GM19043 (cell line): ENCODE measurements around the gene FRMD5.
"Not testable (repeated sequence)": the region's sequence is repeated elsewhere in the genome, so short reads cannot be mapped to it uniquely, and the experiment has no call there.

Experiments
- ATAC-seq: cut with Tn5 transposase; IDR thresholded peaks from one replicate; pipeline ENCODE4 v1.9.1; 2021; ENCODE audit warnings: low read depth; ENCODE audit not compliant: unreplicated experiment

Gene FRMD5

GRCh38 chr15:44035781-44036699, 159.0 kb downstream of the FRMD5 start:
- ATAC-seq: no peak

DNA sequence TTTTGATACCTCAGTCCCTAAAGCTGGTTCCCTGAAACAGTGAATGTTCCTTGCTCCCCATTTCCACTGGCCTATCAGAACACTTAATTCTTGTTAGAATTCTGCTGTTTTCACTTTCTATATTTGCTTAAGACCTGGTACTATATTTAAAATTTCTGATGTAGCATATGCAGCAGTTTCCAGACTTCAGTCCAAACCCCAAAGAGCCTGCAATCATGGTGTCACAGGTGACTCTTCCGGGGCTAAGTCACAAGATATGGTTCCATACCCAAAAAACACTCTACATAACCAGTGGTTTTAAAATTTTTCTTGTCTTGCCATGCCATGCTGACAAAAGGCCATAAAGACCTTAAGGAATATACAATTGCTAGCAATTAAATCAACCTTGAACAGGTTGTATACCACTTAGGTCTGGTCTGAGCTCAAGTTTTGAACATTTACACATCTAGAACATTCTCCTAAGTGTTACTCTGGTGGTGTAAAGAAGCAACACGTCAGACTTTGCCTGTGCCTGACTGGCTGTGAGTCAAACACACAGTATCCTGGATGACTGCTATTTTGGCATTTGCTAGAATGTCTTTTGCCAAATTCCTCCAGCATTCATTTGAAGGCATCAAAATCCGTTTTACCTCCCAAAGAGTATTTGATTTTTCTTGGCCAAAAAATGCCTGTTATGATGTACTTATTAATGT, 160.0 kb downstream of the FRMD5 start:
- ATAC-seq: no peak

- ATAC-seq: no peak
Measured at GRCh38 chr15:44034334-44034733, 160.7 kb downstream of the FRMD5 start.

DNA sequence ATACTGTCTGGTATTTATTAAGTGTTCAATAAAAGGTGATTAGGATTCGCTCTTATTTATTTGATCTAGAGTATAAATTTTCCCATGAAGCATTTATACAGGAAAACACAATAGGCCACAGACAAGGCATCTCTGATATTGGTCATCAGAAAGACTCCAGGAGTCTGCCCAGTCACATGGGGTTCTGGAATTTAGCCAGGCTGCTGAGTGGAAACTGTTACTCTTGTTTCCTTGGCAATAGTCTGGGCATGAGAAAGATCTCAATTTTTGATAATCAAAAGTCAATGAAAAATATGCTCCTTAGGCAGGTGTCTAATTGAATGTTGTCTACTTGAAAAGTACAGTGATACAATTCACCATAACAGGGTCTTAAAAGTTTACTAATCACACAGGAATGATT, 161.2 kb downstream of the FRMD5 start:
- ATAC-seq: no peak

DNA sequence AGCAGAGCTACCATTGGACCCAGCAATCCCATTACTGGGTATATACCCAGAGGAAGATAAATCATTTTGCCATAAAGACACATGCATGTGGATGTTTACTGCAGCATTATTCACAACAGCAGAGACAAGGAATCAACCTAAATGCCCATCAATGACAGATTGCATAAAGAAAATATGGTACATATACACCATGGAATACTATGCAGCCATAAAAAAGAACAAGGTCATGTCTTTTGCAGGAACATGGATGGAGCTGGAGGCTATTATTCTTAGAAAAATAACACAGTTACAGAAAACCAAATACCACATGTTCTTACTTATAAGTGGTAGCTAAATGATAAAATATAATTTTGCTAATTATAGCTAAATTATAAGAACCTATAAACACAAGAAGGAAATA, 162.3 kb downstream of the FRMD5 start:
- ATAC-seq: not testable (repeated sequence)

DNA sequence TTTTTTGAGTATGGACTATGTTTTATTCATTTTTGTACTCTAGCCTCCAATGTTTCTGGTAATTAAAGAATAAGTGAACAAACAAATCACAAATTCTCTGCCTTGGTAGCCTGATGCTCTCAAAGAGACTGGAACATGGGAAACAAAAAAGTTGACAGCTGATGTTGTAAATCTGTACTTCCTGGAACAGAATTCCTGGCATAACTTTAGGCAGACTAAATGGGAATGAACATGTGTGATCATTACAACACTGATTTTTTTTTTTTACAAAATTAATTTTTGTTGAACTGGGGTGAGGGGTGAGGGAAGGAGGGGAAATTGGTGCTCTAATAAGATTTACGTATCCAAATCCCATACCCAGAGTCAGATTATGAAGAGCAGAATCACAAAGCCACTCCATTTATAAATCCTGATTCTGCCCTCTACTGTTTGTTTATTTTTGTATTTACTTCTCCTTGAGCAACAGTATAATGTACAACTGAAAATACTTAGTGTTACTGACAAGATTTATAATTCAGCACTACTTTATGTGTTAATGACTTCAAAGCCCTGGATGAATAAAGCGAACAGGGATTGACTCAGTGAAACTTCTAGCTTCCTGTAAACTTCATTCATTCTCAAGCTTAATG, 165.0 kb downstream of the FRMD5 start:
- ATAC-seq: no peak

DNA sequence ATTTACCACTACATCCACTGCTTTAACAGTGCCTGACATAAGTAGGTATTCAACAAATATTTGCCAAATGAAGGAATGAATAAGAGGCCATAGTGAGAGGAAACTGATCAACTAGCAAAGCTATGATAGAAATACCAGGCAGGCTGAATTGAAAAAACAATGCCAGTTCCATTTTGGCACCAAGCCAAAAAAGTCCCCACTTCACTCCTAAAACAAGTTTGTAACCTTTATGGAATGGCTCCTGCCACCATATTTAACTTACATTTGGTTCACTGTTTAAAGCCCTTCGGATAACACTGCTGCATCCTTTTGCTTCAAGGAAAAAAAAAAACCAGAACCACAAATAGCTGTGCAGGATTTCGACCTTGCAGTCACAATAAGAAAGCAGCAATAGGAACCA, 166.1 kb downstream of the FRMD5 start:
- no peak for ATAC-seq

- no peak for ATAC-seq
Measured at GRCh38 chr15:44028349-44028748, 166.7 kb downstream of the FRMD5 start.

- no peak for ATAC-seq
Measured at GRCh38 chr15:44024155-44024554, 170.9 kb downstream of the FRMD5 start.

DNA sequence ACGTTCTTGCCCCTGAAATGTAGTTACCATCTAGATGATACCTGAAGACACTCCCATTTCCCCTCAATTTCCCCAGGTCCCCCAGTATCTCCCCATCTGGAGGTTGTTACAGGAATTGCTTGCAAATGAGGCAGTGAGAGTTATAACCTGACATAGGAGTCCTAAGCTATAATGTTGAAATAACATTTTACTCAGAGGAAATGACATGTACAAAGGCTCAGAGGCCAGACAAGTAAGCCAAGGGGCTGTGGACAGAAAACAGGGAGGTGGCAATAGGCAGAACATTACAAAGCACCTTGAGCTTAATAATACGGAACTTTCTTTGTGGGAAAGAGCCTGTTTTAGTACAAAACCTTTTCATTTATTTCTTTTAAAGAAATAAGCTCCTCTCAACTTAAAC, 171.9 kb downstream of the FRMD5 start:
- no peak for ATAC-seq

DNA sequence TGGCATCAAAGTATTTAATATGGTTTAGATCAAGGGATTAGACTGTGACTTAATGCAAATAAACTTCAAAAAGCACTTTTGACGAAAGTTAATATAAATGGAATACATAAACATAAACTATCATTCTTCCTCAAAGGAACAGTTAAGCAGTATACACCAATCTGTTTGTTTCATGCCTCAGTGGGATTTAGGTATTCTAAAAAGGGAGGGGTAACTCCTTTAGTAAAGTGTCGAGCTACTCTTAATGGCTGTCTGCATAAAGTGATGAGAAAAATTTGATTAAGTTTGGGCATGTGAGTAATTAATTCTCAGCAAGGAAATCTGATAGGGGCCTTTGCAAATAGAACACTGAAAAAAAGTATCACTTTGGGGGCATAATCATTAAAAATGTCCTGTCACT, 176.9 kb downstream of the FRMD5 start:
- no peak for ATAC-seq

GRCh38 chr15:44015545-44016305, 179.3 kb downstream of the FRMD5 start:
- ATAC-seq: no peak

- ATAC-seq: no peak
Measured at GRCh38 chr15:44011238-44011854, 183.7 kb downstream of the FRMD5 start.

- ATAC-seq: no peak
Measured at GRCh38 chr15:44010089-44010488, 185.0 kb downstream of the FRMD5 start.

- no peak for ATAC-seq
Measured at GRCh38 chr15:44009038-44009437, 186.0 kb downstream of the FRMD5 start.

DNA sequence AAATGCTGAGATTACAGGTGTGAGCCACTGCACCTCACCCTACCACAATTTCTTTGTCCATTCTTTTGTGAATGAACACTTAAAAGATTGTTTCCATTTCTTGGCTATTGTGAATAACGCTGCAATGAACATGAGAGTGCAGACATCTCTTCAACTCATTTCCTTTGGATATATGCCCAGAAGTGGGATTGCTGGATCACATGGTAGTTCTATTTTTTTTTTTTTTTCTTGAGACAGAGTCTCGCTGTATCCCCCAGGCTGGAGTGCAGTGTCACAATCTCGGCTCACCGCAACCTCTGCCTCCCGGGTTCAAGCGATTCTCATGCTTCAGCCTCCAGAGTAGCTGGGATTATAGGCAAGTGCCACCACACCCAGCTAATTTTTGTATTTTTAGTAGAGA, 194.8 kb downstream of the FRMD5 start:
- not testable (repeated sequence) for ATAC-seq

- ATAC-seq: no peak
Measured at GRCh38 chr15:43998607-43999006, 196.5 kb downstream of the FRMD5 start.

GRCh38 chr15:43991206-43991605, 203.9 kb downstream of the FRMD5 start:
- ATAC-seq: no peak

GRCh38 chr15:43989938-43990337, 205.1 kb downstream of the FRMD5 start:
- no peak for ATAC-seq

- ATAC-seq: no peak
Measured at GRCh38 chr15:43988900-43989299, 206.2 kb downstream of the FRMD5 start.
